Karpas-422 (cell line): ENCODE measurements around the gene PAPLN. TPM values are rescaled to one million over a fixed set of nuclear protein-coding genes. Genes with fewer than 3 reads are reported as not detected.
A peak's percentile ranks its signal among the peaks of the same experiment; 100 is the strongest.
"Not testable (repeated sequence)": the region's sequence is repeated elsewhere in the genome, so short reads cannot be mapped to it uniquely, and the experiment has no call there.

ENCODE experiments used
- DNase-seq: peaks from one replicate; pipeline ENCODE4 v3.0.0-alpha.2; 2015
- H2AFZ ChIP-seq: fragments of 200-600 bp; sonication (generic); 2 replicates; pipeline ENCODE4 v1.6.1; 2014; ENCODE audit warnings: antibody characterized with exemption, low read length, mixed read lengths
- H3K27ac ChIP-seq: fragments of 200-600 bp; sonication (generic); 2 replicates; pipeline ENCODE4 v1.5.1; 2014; ENCODE audit warnings: mild to moderate bottlenecking, low read length, moderate library complexity
- H3K27me3 ChIP-seq: fragments of 200-600 bp; sonication (generic); 2 replicates; pipeline ENCODE4 v1.6.1; 2014; ENCODE audit warnings: low read length, mixed read lengths
- H3K36me3 ChIP-seq: fragments of 200-600 bp; sonication (generic); 2 replicates; pipeline ENCODE4 v1.6.1; 2014; ENCODE audit warnings: low read length, mixed read lengths; ENCODE audit not compliant: insufficient read depth
- H3K4me1 ChIP-seq: fragments of 200-600 bp; sonication (generic); 2 replicates; pipeline ENCODE4 v1.6.1; 2014; ENCODE audit warnings: mild to moderate bottlenecking, low read length, mixed read lengths
- H3K4me2 ChIP-seq: fragments of 200-600 bp; sonication (generic); 2 replicates; pipeline ENCODE4 v1.6.1; 2014; ENCODE audit warnings: low read length, low read depth, mild to moderate bottlenecking; ENCODE audit not compliant: poor library complexity, severe bottlenecking
- H3K4me3 ChIP-seq: fragments of 200-600 bp; sonication (generic); 2 replicates; pipeline ENCODE4 v1.5.1; 2014; ENCODE audit warnings: mild to moderate bottlenecking, antibody characterized with exemption, low read length, mixed read lengths
- H3K79me2 ChIP-seq: fragments of 200-600 bp; sonication (generic); 2 replicates; pipeline ENCODE4 v1.6.1; 2014; ENCODE audit warnings: mild to moderate bottlenecking, low read length, mixed read lengths
- H3K9ac ChIP-seq: fragments of 200-600 bp; sonication (generic); 2 replicates; pipeline ENCODE4 v1.6.0; 2014; ENCODE audit warnings: low read length
- H3K9me2 ChIP-seq: fragments of 200-600 bp; sonication (generic), shearing (Covaris generic); replicated peaks from 2 replicates; pipeline ENCODE4 v1.6.0; 2014; ENCODE audit warnings: mild to moderate bottlenecking, low read length, moderate library complexity; ENCODE audit not compliant: insufficient read depth
- H3K9me3 ChIP-seq: fragments of 300-700, 200-600 bp; sonication (generic); 2 replicates; pipeline ENCODE4 v1.6.1; 2014; ENCODE audit warnings: low read length, mixed read lengths
- H4K20me1 ChIP-seq: fragments of 200-600 bp; sonication (generic); 2 replicates; pipeline ENCODE4 v1.6.1; 2014; ENCODE audit warnings: mild to moderate bottlenecking, antibody characterized with exemption, low read length, low read depth; ENCODE audit not compliant: insufficient read depth
- total RNA-seq: library from RNA; depleted of rRNA; stranded (reverse); fragments of >200 nt; shearing (Covaris generic); gene quantifications from 2 replicates; pipeline ENCODE4 v1.2.3, GENCODE V29; 2014; ENCODE audit warnings: low replicate concordance

The PAPLN gene
- total RNA-seq, 1 experiment from 2014 or later, result 12.9 TPM

DNA sequence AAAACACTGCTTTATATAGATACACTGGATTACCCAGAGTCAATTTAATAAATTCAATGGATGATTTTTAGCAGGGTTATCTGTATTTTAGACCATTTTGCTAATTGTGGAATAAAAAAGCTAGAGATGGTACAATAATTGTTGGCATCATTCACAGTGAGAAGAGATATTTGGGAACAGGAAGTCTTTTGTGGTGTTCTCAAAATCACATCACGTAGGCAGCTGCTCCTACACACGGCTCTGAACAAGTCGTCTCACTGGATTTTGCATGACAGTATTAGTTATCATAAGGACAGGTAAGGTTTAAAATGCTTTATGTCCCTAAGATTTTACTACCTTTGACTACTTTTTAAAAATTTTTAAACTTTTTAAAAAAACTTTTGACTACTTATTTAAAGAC, 52.0 kb downstream of the PAPLN start:
- H3K27ac ChIP-seq, result no peak overlapping the region
- no peak for DNase-seq
- no peaks in the 10 kb centered on the region for H3K27me3 ChIP-seq
- no peaks in the 10 kb centered on the region for H4K20me1 ChIP-seq
- no peak overlapping the region for H3K4me2 ChIP-seq
- no peak overlapping the region for H3K9ac ChIP-seq
- H2AFZ ChIP-seq, result no peak overlapping the region
- no peak overlapping the region for H3K4me3 ChIP-seq
- H3K36me3 ChIP-seq, result no peaks in the 10 kb centered on the region
- H3K9me3 ChIP-seq, result no peaks in the 10 kb centered on the region
- H3K79me2 ChIP-seq, result no peaks in the 10 kb centered on the region
- no peaks in the 10 kb centered on the region for H3K9me2 ChIP-seq
- H3K4me1 ChIP-seq, result peaks cover 5% of the 10 kb centered on the region; the same call in 1 of the 2 replicates

DNA sequence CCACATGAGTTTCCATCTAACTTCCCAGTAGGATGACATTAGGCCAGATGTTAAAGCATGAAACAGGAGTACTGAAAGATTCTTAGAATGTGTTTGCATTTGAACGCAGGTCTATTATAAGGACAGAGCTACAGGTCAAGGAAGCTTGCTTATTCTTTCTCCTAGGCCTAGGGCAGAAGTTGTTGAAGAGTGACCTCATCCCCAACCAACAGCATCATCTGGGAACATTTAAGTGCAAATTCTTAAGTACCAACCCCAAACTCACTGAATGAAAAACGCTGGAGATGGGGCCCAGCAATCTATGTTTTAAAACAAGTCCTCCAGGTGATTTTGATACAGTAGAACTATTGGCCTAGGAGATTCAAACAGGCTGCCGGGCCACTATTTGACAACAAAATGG, 52.4 kb downstream of the PAPLN start:
- no peaks in the 10 kb centered on the region for H3K36me3 ChIP-seq
- no peaks in the 10 kb centered on the region for H3K79me2 ChIP-seq
- no peak for DNase-seq
- peaks cover 5% of the 10 kb centered on the region; the same call in 1 of the 2 replicates for H3K4me1 ChIP-seq
- no peaks in the 10 kb centered on the region for H3K9me2 ChIP-seq
- H3K27me3 ChIP-seq, result no peaks in the 10 kb centered on the region
- H3K4me2 ChIP-seq, result no peak overlapping the region
- no peaks in the 10 kb centered on the region for H3K9me3 ChIP-seq
- H2AFZ ChIP-seq, result no peak overlapping the region
- H4K20me1 ChIP-seq, result no peaks in the 10 kb centered on the region
- H3K9ac ChIP-seq, result no peak overlapping the region
- H3K4me3 ChIP-seq, result no peak overlapping the region
- no peak overlapping the region for H3K27ac ChIP-seq

DNA sequence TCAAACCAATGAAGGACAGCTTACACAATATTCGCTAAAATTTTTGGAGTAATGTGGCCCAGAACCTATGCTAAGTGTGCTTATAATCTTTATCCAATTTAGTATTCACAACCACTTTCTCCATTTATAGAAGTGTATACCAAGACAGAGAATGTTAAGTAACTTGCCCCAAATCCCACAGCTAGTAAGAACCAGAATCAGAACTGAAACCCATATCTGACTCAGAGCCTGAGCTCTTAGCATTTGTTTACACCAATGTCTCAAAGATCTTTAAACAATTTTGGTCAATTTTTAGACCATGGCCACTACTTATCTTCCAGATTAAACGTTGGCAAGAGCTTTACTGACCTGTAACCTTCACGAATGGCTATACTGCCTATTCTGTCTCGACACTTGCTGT, 53.0 kb downstream of the PAPLN start:
- Histone ChIP-seq H3K4me3 (no peak overlapping the region), H3K79me2 (no peaks in the 10 kb centered on the region), H4K20me1 (no peaks in the 10 kb centered on the region), H3K36me3 (no peaks in the 10 kb centered on the region), H3K9me2 (no peaks in the 10 kb centered on the region), H2AFZ (no peak overlapping the region), H3K9ac (no peak overlapping the region), H3K4me1 (peaks cover 5% of the 10 kb centered on the region; the same call in 1 of the 2 replicates), H3K27me3 (no peaks in the 10 kb centered on the region), H3K9me3 (no peaks in the 10 kb centered on the region), H3K4me2 (no peak overlapping the region), H3K27ac (no peak overlapping the region)
- DNase-seq, result no peak

DNA sequence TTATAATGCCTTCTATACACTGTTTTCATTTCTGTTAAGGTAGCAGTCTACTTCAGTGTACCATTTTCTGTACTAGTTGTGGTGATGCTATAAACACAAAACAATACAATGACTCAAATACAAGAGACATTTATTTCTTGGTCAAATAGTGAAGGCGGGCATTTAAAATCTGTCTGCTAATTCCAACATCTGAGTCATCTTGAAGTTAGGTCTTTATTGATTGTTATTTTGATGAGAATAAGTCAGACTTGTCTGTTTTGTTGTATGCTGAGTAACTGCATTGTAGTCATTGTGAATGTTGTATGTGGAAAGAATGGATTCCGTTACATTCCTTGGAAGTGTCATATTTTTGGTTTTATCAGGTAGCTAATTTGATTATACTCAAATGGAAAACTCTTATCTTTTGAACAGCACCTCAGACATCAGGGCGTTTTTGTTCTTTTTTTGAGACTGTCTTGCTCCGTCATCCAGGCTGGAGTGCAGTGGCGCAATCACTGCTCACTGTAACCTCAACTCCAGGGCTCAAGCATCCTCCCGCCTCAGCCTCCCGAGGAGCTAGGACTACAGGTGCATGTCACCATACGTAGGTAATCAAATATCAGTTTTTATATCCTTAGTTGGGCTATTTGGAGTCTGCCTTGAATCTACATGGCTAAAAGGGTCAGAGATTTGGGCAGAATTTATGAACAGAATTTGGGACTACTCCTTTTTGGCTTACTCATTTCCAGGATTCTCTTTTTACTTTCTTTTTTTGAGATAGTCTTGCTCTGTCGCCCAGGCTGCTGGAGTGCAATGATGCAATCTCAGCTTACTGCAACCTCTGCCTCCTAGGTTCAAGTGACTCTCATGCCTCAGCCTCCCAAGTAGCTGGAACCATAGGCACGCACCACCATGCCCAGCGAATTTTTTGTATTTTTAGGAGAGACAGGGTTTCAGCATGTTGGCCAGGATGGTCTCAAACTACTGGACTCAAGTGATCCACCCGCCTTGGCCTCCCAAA, 56.8 kb downstream of the PAPLN start:
- H4K20me1 ChIP-seq, result no peaks in the 10 kb centered on the region

DNA sequence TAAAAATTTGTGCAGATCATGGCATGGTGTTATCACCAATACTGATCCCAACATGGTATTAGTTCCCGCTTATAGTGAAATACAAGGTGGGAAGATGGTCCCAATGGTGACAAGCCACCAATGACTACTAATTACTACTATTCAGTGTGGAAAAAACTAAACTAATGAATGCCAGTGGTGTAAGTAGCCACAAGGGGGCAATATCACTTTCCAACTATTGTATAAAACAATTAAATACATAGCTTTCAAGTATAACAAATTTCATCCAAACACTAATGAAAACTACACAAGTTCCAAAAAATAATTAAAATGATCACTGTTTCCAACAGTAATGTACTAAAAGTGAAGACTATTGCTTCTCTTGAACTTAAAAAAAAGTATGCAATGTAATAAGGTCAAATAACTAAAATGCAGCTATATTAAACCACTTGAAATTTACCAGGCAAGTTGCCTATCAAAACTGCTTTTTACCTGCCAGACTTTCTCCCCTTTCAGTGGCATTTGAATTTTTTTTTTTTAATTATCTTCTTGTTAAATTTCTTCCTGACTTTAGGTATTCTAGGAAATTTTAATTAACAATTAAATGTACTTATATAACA, 58.0 kb downstream of the PAPLN start:
- DNase-seq, result peak; percentile 88
- no peak overlapping the region for H3K27ac ChIP-seq

More for the DNA sequence above, 56.8 kb downstream of the PAPLN start:
- no peaks in the 10 kb centered on the region for H3K79me2 ChIP-seq
- H3K4me2 ChIP-seq, result no peak overlapping the region
- H3K4me3 ChIP-seq, result no peak overlapping the region
- H3K4me1 ChIP-seq, result peaks cover 5% of the 10 kb centered on the region; the same call in 1 of the 2 replicates
- no peak overlapping the region for H3K27ac ChIP-seq
- no peaks in the 10 kb centered on the region for H3K9me3 ChIP-seq
- no peaks in the 10 kb centered on the region for H3K27me3 ChIP-seq
- no peaks in the 10 kb centered on the region for H3K36me3 ChIP-seq
- no peaks in the 10 kb centered on the region for H3K9me2 ChIP-seq
- no peak overlapping the region for H3K9ac ChIP-seq
- no peak overlapping the region for H2AFZ ChIP-seq
- DNase-seq, result no peak

DNA sequence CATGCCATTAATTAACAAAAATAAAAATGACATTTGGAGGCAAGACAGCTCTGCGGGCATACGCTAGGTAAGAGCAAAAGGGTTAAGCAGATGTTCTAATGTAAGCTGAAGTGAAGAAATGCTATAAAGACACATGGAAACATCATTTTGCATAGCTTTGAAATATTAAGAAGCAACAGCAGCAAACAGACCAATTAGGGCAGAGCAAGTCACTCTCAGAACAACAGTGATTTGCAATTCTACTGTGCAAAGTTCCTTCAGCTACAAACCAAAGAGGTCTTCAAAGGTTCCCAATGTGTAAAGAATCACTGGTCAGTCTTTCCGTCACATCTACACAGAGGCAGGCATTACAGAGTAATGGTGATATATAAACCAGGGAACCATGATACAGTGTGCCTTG, 68.2 kb downstream of the PAPLN start:
- Histone ChIP-seq H3K27ac (no peak overlapping the region), H3K4me3 (no peak overlapping the region), H3K9me2 (no peaks in the 10 kb centered on the region), H2AFZ (no peak overlapping the region), H3K4me2 (no peak overlapping the region), H3K9ac (no peak overlapping the region), H3K79me2 (no peaks in the 10 kb centered on the region), H3K27me3 (no peaks in the 10 kb centered on the region), H3K9me3 (no peaks in the 10 kb centered on the region), H3K4me1 (peaks cover 15% of the 10 kb centered on the region), H4K20me1 (no peaks in the 10 kb centered on the region), H3K36me3 (no peaks in the 10 kb centered on the region)
- no peak for DNase-seq

More for the DNA sequence above, 58.0 kb downstream of the PAPLN start:
- no peak overlapping the region for H3K9ac ChIP-seq
- H3K9me3 ChIP-seq, result no peaks in the 10 kb centered on the region
- no peaks in the 10 kb centered on the region for H3K79me2 ChIP-seq
- H3K4me1 ChIP-seq, result no peaks in the 10 kb centered on the region
- no peaks in the 10 kb centered on the region for H3K36me3 ChIP-seq
- H3K4me3 ChIP-seq, result no peak overlapping the region
- no peaks in the 10 kb centered on the region for H3K27me3 ChIP-seq
- no peak overlapping the region for H3K4me2 ChIP-seq
- no peak overlapping the region for H2AFZ ChIP-seq
- H3K9me2 ChIP-seq, result no peaks in the 10 kb centered on the region
- H4K20me1 ChIP-seq, result no peaks in the 10 kb centered on the region

DNA sequence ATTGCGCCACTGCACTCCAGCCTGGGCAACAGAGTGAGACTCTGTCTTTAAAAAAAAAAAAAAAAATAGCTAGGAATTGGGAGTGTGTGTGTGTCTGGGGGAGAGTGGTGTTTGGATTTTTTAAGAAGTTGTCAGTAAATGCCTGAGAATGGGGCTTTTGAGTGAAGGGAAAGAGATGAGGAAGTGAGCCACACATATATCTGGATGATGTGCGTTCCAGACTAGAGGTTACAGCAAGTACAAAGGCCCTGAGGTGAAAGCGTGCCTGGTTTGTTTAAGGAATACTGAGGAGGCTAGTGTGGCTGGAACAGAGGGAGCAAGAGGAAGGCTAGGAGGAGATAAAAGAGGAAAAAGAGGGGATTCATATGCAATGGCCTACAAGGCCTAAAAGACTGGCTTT, 70.0 kb downstream of the PAPLN start:
- H3K9me3 ChIP-seq, result no peaks in the 10 kb centered on the region
- peaks cover 27% of the 10 kb centered on the region for H3K4me1 ChIP-seq
- H3K27ac ChIP-seq, result no peak overlapping the region
- H3K79me2 ChIP-seq, result no peaks in the 10 kb centered on the region
- no peaks in the 10 kb centered on the region for H3K9me2 ChIP-seq
- no peak overlapping the region for H3K9ac ChIP-seq
- H3K27me3 ChIP-seq, result no peaks in the 10 kb centered on the region
- no peak for DNase-seq
- no peak overlapping the region for H2AFZ ChIP-seq
- no peak overlapping the region for H3K4me2 ChIP-seq
- H3K4me3 ChIP-seq, result no peak overlapping the region
- H4K20me1 ChIP-seq, result no peaks in the 10 kb centered on the region
- no peaks in the 10 kb centered on the region for H3K36me3 ChIP-seq

DNA sequence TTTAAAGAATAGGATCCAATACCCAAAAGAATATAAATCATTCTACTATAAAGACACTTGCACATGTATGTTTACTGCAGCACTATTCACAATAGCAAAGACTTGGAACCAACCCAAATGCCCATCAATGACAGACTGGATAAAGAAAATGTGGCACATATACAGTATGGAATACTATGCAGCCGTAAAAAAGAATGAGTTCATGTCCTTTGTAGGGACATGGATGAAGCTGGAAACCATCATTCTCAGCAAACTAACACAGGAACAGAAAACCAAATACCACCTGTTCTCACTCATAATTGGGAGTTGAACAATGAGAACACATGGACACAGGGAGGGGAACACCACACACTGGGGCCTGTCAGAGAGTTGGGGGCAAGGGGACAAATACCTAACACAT, 71.9 kb downstream of the PAPLN start:
- H4K20me1 ChIP-seq, H2AFZ ChIP-seq, H3K27ac ChIP-seq, H3K36me3 ChIP-seq, H3K27me3 ChIP-seq, H3K79me2 ChIP-seq, H3K4me3 ChIP-seq, DNase-seq, H3K4me2 ChIP-seq, H3K9me3 ChIP-seq, H3K9me2 ChIP-seq, H3K9ac ChIP-seq: not testable (repeated sequence)
- peaks cover 15% of the 10 kb centered on the region for H3K4me1 ChIP-seq
